Activated CD8-positive, alpha-beta memory T cell treated with anti-CD3 and anti-CD28 coated beads for 48 hours (primary cell): ENCODE results near the gene GNB2.

Source experiments
- DNase-seq, 3 experiments: peaks; one replicate each; pipeline ENCODE4 v3.0.0-alpha.2; 2020; ENCODE audit warnings: low read depth in 2 of 3, low spot score in 2 of 3

GNB2 gene

DNA sequence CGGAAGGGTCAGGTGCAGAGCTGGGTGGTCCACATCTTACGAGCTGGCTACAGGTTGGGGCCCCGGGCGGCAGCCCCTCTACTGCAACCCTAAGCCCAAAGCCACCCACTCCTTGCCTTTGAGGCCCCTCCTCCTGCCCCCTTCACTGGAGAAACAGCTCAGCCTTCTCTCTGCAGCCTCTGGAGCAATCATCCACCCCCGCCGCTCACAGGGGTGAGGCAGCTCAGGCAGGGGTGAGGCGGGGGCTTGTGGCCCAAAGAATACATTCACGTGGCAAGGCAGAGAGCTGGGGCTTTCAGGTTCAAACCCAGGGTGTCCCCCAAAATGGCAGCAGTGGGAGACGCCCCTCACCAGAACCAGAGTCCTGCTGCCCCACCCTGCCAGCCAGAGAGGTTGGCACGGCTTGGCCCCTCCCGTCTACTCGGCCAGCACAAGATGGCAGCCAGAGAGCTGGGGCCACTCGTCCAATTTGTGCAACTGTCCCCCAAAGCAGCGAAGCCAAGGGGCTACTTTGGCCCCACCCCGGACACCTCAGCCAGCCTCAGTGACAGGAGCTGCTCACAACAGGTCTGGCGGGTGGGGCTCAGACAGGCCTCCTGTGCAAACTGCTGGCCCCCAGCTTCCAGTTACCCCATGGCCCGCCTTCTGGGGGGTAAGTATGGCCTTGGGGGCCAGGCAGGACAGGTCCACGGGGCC lies 7.2 kb downstream of the GNB2 start:
- DNase-seq: no peak

DNA sequence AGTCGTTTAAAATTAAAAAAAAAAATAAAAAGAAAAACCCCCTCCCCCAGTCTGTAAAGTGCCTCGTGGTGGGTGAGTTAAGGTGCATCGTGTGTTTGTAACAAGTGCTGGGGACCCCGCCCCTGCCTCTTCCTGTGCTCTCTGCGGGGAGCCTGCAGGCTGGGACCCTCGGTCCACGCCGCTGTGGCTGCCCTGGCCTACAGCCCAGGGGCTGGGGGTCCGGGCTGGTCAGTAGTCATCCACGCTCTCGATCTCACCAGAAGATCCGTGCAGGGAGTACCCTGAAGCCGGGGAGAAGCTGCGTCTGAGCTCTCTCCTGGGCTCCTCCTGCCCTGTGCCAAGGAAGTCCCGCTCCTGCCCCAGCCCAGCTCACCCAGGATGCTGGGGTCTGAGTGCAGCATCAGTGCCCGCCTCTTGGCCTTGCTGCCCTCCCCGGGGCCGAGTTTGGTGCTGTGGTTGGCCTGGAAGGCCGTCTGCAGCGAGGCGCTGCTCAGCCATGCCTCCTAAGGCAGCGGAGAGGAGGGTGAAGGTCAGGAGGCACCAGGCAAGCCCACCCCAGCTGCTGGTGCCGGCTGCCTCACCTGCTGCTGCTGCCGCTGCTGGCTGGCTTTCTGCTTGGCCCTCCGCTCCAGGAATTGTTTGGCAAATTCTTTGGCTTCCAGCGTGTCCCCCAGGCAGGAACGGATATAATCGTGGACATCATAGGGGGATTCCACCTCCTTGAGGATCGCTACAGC lies 8.1 kb downstream of the GNB2 start:
- DNase-seq: no peak

DNA sequence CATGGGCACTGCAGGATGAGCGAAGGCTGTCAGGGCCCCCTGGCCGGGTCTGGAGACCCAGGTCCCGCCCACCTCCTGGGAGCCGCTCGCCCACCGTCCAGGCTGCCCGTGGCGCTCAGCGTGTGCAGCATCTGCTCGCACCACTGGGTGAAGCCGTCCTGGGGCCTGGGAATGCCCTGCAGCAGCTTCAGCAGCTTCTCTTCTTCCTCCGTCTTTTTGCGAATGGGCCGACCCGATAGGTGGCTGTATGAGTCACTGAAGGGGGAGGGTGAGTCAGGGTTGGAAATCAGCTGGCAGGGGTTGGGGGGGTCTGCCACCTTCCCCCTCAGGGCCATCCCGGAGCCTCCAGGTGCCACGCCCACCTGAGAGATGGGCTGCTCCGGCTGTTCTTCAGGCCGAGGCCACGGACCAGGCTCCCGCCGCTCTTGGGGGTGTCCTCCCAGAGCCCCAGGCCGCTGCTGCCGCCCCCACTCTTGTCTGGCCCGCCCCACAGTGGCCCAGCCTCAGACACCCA lies 8.7 kb downstream of the GNB2 start:
- no peak for DNase-seq

DNA sequence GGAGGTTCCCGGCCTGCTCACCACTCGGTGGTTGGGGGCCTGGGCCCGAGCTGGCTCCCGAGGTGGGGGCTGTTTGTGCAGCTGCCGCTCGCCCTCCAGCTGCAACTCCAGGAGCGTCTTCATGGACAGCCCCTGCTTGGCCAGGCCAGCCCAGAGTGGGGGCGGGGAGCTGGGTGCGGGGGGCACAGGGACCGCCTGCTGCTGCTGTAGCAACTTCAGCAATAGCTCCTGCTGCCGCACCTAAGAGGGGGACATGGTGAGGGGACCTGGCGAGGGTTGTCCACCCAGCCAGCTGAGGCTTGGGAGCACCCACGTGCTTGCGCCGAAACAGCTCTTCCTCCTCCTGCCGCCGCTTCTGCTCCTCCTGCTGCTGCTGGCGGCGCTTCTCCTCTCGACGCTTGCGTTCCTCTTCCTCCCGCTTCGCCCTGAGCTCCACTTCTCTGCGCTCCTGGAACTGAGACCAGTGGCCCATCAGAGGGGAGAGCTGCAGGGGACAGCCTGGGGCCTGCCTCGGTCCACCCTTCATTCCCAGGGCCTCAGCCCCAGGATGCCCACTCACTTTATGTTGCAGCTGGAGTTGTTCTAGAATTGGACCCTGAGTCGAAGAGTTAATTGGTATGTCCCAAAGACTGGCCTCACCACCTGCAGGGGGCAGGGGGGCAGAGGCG lies 9.6 kb downstream of the GNB2 start:
- DNase-seq: no peak

DNA sequence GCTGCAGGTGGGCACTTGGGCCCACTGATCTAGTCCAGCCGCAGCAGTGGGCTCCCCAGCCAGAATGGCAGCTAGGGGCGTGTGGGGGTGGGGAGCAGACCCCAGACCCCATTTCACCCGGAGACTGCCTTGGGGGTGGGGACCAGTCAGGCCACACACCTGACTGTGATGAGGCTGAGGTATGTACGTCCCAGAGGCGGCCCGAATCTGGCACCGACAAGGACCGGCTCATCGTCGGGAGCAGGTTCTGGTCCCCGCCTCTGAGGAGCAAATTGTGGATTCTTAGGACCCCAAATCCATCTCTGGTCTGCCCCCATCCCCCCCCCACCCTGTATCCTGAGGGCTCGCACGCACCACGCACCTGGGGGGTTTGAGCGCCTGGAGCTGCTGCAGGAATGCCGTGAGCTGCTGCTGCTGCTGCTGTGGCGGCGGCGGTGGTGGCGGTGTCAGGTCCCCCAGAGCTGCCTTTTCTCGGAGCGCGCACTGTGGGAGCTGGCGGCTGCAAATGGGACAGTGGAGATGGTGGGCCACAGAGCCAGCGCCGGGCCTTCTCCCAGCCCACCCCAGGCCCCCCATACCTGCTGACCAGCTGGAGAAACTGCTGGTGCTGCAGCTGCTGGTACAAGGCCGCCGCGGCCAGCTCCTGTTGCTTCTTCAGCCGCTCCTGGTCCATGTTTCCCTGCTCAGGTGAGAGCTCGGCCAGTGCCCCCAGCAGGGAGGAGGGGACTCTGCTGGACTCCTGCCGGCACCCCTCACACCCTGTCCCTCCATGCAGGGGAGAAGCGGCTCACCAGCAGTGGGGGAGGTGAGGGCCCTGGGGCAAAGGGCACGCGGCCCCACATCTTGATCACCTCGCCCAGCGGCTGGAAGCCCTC lies 10.4 kb downstream of the GNB2 start:
- DNase-seq: no peak

DNA sequence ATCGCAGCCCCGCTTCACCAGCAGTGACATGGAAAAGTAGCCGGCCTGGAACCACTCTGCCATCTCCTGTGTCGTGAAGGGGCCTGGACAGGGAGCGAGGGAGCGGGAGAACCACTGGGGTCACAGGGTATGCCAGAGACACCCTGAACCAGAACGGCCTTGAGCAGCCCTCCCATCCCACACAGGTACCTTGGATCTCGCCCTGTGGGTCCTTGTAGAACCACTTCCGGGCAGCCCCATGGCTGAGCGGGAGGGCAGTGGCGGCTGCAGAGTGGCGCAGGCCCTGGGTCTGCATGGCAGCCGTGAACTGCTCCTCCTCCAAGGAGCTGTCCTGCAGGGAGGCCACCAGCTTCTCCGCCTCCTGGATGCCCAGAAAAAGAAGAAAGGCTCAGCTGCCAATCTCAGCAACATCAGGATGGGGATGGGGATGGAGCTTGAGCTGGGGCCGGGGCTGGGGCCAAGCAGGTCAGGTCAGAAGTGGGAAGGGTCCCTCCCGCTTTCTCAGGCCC lies 11.0 kb downstream of the GNB2 start:
- DNase-seq: no peak

DNA sequence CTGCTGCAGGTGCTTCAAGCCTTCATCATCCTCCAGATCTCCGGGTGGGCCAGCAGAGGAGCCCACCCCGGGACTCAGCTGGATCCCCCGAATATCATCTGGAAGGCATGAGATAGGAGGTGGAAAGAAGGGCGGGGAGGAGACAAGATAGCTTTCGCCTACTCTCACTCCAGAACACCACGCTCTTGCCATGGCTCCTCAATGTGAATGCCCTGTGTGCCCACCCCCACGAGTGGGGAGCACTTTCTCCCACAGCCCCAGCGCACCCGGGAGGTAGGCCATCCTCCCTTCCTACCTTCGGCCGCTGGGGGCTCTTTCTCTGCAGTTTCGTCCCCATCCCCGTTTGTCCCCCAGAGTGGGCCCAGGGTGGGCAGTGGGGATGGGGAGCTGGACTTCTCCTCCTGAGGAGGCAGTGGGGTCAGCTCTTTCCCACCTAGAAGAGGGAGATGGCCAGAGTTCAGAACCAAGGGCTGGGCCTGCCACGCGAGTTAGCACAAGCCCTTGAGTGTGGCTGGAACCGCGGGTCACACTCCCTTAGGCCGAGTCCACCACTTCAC lies 11.6 kb downstream of the GNB2 start:
- DNase-seq: no peak

DNA sequence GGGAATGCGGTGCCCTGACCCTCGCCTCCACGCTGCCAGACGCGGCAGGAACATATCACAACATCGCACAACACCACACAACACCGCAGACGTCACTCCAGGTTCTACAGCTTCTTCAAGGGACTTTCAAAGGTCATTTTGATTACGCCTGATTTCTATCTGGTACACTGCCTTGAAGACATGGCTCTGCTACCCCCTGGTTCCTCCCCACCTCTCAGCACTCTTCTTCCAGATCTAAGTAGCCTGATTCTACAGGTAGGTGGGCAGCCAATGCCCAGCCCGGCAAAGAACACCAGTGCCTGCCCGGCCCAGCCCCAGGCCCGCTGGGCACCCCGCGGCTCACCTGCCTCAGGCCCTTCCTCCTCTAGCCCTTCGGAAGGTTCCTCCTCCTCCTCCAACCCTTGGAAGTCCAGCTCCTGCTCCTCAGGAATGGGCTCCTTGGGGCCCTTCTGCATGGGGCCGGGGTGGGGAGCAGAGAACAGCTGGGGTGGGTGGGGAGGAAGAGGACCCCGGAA lies 12.1 kb downstream of the GNB2 start:
- no peak for DNase-seq

DNA sequence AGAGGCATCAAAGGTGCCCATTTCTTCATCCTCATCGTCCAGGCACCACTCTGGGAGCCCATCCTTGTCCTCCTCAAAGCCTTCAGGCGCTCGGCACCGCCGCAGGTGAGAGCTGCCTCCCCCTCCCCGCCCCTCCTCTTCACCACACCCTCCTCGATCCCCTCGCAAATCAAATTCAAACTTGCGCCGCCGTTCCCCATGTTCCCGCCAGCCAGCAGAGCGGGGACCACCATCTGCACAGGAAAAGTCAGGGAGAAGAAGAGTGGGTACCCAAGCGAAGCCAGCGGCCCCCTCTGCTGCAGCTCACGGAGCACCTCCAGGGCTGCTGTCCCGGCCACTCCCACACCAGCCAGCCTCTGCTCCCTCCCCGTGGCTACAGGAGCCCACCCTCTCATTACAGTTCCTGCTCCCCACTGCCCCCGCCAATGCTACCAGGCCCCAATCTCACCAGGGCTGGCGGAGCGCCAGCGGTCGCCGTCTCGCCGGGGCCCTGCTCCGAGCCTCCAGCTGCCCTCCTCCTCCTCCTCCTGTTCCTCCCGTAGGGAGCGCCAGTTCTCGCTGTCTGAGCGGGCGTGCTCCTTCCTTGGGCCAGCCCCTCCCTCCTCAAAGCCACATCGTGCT lies 12.8 kb downstream of the GNB2 start:
- no peak for DNase-seq

- no peak for DNase-seq
Observed at GRCh38 chr7:100686822-100687211, 13.3 kb downstream of the GNB2 start.

GRCh38 chr7:100687261-100687660 lies 13.7 kb downstream of the GNB2 start:
- no peak for DNase-seq

DNA sequence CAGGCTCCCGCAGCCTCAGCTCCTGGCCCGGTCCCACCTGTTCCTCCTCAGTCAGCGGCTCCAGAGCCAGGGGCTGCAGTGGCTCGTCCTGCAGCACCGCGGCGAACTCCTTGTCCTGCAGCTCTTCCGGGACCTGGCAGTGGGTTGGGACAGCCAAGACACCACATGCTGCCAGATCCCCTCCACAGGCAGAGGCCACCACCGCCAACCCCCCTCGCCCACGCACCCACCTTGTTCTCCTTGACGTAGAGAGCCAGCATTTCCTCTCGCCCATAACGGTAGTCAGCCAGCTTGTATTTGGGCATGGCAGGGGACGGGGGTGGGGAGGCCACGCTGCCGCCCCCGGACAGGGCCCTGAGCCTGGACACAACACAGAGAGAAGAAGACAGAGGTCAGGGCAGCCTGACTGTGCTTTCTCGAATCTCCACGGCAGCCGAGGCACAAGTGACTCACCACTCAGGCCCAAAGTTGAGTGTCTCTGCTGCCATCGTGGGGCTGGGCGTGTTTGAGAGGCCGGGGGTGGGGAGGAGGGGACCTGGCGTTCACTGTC lies 14.3 kb downstream of the GNB2 start:
- DNase-seq: no peak

DNA sequence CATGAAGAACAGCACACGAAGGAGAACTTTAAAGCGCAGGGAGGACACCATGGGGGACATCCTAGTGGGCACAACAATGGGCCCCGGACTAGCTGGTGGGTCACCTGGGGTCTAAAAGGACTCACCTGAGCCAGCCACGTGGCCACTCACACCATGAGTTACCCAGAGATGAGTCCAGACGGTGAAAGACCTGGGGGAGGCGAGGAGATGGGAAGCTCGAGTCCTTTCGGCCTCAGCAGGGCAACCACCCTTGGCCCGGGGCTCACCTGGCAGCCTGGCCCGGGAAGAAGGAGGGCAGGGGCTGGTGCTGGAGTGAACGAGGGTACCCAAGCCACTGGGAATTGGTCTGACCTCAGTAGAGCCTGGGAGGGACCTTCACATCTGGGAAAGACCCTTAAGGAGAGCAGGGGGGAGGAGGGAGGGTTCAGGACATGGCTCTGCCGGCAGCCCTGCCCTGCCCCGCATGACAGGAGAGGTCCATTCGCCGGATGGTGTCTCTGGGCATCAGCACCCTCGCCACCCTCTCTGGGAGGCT lies 14.9 kb downstream of the GNB2 start:
- DNase-seq: no peak

- no peak for DNase-seq
Observed at GRCh38 chr7:100689230-100690135, 15.9 kb downstream of the GNB2 start.

DNA sequence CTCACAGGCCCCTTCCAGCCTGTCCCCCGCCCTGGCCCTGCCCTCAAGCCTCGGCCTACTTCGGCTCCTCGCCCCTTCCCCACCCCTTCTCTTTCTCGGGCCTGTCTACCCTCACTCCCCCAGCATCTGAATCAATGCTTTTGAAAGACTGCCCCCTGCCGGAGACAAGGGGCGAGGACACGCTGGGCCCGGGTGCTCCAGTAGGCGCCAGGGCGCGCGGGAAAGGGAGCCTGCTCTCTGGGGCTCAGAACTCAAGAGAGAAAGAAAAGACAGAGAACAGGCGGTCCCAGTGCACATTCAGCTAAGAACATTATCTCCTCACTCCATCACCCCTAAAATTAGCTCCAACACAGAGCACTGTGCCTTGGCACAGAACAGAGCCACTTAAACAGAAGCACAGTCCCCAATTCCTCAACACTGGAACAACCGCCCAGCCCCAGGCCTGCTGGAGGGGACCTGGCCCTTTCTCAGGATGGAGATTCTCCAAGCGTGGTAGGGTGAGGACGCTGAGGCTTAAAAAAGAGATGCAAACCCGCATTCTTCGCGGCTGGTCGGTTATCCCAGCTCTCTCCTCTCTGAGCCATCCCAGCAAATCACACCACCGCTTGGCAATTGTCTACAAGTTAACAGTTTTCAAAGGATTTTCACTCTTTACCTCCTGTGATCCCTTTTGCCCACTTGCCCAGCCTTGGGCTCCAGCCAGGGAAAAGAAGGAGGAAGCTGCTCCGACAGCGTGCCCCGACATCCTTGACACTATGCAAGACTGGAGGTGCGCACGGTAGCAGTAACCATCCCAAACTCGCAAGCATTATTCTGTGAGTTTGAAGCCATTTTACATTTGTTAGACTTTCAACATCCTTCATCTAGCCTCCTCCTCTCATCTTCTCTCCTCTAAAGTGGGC lies 18.4 kb downstream of the GNB2 start:
- DNase-seq: peak in 2 of 3 experiments; percentile 77 to 79

- DNase-seq: no peak
Observed at GRCh38 chr7:100692578-100692961, 19.0 kb downstream of the GNB2 start.
